ENCODE data around the gene SH2D5.
"Not testable (repeated sequence)": the region's sequence is repeated elsewhere in the genome, so short reads cannot be mapped to it uniquely, and the experiment has no call there.

SH2D5 gene

DNA sequence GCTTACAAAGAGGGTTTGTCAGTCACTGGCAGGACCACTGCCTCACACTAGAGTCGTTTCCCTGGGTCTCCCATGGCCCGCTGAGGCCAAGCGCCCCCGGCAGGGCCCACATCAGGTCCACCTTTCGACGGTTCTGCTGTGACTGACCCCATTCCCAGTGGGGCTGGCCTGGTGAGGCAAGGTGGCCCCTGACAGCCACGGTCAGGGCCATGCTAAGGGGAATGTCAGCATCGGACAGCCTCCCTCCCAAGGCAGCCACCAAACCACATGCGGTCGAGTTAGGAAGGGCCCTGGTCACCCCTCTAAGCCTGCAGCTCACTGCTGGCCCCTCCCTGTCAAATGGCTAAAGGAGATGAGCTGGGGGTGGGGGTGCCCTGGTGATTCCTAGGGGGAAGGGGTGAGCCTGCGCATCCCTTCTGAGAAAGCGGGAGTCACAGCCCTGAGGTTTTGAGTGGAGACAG is 11.8 kb downstream of the SH2D5 start:
- no peak overlapping the region for H3K4me3 ChIP-seq (ENCODE audit: low read depth, low read length)
- DNase-seq (ENCODE audit: low read depth): no peak
- in situ Hi-C loops (cut with HindIII; ENCODE audit: low sequenced_read_pairs): no loop called here
- TF ChIP-seq CTCF (IDR thresholded peaks at IDR 0.05; ENCODE audit: low read depth, low read length, missing control alignments): no peak

DNA sequence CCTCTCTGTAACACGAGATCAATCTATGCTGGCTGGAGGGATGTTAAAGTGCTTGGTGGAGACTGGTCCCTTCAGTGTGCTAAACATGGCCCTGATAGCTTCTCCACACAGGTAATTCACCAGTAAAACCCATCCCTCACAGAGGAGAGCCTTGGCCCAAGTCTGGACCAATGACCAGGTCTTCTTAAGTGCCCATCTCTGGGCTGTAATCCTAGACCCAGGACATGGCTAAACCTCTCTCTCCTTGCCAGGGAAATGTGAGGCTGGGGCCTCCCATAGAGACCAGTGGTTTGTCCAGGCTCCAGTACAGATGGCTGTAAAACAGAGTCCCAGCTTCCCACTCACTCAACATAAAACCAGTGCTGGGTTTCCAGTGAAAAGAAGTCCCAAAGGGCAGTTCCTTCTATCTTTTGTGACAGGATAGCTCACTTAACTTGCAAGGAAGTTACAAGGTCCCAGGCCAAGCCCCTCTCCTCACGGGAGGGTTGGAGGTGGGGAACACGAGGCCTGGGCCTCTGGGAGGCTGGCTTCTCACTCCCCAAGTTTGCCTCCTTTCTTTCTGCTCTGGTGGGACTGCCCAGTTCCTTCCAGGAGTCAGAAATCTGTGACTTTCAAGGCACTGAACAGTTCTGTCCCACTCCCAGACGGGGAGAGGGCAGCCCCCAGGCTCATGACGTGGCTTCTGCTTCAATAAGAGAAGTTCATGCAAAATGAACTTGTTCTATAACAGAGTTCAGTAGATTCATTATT is 12.5 kb downstream of the SH2D5 start:
- no peak for TF ChIP-seq CTCF (IDR thresholded peaks at IDR 0.05; ENCODE audit: low read depth, low read length, missing control alignments)
- no peak for DNase-seq (ENCODE audit: low read depth)
- in situ Hi-C loops (cut with HindIII; ENCODE audit: low sequenced_read_pairs): no loop called here
- no peak overlapping the region for H3K4me3 ChIP-seq (ENCODE audit: low read depth, low read length)

- no peak for DNase-seq (ENCODE audit: low read depth)
- no peak for TF ChIP-seq CTCF (IDR thresholded peaks at IDR 0.05; ENCODE audit: low read depth, low read length, missing control alignments)
- H3K4me3 ChIP-seq (ENCODE audit: low read depth, low read length): no peak overlapping the region
- in situ Hi-C loops (cut with HindIII; ENCODE audit: low sequenced_read_pairs): no loop called here
Measured at GRCh38 chr1:20719261-20719660, 13.2 kb downstream of the SH2D5 start.

DNA sequence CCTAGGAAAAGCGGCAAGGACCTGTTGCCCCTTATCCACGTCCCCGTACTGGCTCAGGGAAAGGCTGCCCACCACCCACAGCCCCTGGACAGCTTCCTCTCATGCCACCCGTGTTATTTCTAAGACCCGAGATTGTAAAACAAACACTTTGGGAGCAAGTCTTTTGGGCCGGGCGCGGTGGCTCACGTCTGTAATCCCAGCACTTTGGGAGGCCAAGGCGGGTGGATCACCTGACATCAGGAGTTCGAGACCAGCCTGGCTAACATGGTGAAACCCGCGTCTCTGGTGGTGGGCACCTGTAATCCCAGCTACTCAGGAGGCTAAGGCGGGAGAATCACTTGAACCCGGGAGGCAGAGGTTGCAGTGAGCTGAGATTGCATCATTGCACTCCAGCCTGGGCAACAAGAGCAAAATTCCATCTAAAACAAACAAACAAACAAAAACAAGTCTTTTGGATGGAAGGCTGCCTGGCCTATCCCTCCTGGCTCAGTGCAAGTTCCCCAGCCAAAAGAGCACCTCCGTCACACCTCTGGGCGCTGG is 14.1 kb downstream of the SH2D5 start:
- H3K4me3 ChIP-seq (ENCODE audit: low read depth, low read length): peak overlapping the region; percentile 34
- in situ Hi-C loops (cut with HindIII; ENCODE audit: low sequenced_read_pairs); DNase-seq (ENCODE audit: low read depth): not testable (repeated sequence)

- peak; percentile 32 for DNase-seq (ENCODE audit: low read depth)
- peak within 1 kb of the TSS; percentile 34 for H3K4me3 ChIP-seq (ENCODE audit: low read depth, low read length)
- no peak for TF ChIP-seq CTCF (IDR thresholded peaks at IDR 0.05; ENCODE audit: low read depth, low read length, missing control alignments)
- in situ Hi-C loops (cut with HindIII; ENCODE audit: low sequenced_read_pairs): no loop called here
Measured at GRCh38 chr1:20717452-20718342, 14.8 kb downstream of the SH2D5 start, which contains the start of gene KIF17. Gene KIF17 (minus strand): TSS chr1:20718007. CDS start chr1:20717706, 301 bp downstream.

DNA sequence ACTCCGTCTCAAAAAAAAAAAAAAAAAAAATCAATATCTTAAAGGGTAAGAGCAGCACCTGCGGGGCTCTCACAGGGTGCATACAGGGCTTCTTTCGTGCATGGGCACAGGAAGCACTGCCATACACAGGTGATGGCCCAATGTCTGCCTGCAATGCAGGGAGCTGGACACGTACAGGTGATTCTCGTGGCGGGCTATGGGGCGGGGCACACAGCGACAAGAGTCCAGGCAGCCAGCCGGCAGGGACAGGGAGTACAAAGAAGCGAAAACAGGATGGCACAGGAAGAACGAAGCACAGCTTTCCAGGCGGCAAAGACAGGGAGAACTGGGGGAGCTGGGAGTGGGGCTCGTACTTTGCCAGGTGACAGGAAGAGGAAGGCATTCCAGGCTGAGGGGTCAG is 16.3 kb downstream of the SH2D5 start:
- TF ChIP-seq CTCF (IDR thresholded peaks at IDR 0.05; ENCODE audit: low read depth, low read length, missing control alignments): no peak
- no peak for DNase-seq (ENCODE audit: low read depth)
- no peak overlapping the region for H3K4me3 ChIP-seq (ENCODE audit: low read depth, low read length)
- in situ Hi-C loops (cut with HindIII; ENCODE audit: low sequenced_read_pairs): no loop called here
